ENCODE data around the gene PCP2.

Gene PCP2

GRCh38 chr19:7623725-7624603 is 9.6 kb downstream of the PCP2 start:
- Histone ChIP-seq H3K4me3 (ENCODE audit: low read depth, low read length) (no peak overlapping the region), H3K36me3 (peaks cover 60% of the 10 kb centered on the region), H3K27me3 (no peaks in the 10 kb centered on the region), H3K9me3 (no peaks in the 10 kb centered on the region), H3K4me1 (peaks cover 16% of the 10 kb centered on the region)
- DNase-seq, result no peak
- no peak for TF ChIP-seq CTCF (IDR thresholded peaks at IDR 0.05; ENCODE audit: low read depth, low read length)

GRCh38 chr19:7622933-7623685 is 10.4 kb downstream of the PCP2 start:
- no peak for DNase-seq
- Histone ChIP-seq H3K27me3 (no peaks in the 10 kb centered on the region), H3K4me3 (ENCODE audit: low read depth, low read length) (no peak overlapping the region), H3K4me1 (peaks cover 19% of the 10 kb centered on the region), H3K36me3 (peaks cover 60% of the 10 kb centered on the region), H3K9me3 (no peaks in the 10 kb centered on the region)
- TF ChIP-seq CTCF (IDR thresholded peaks at IDR 0.05; ENCODE audit: low read depth, low read length), result no peak

- no peaks in the 10 kb centered on the region for H3K9me3 ChIP-seq
- no peak for TF ChIP-seq CTCF (IDR thresholded peaks at IDR 0.05; ENCODE audit: low read depth, low read length)
- peaks cover 60% of the 10 kb centered on the region for H3K36me3 ChIP-seq
- peaks cover 30% of the 10 kb centered on the region for H3K4me1 ChIP-seq
- H3K27me3 ChIP-seq, result no peaks in the 10 kb centered on the region
- H3K4me3 ChIP-seq (ENCODE audit: low read depth, low read length), result no peak overlapping the region
- DNase-seq, result no peak
Observed at GRCh38 chr19:7620442-7621412, 12.8 kb downstream of the PCP2 start.

GRCh38 chr19:7619671-7620441 is 13.7 kb downstream of the PCP2 start:
- Histone ChIP-seq H3K27me3 (no peaks in the 10 kb centered on the region), H3K36me3 (peaks cover 57% of the 10 kb centered on the region), H3K4me3 (ENCODE audit: low read depth, low read length) (peak overlapping the region; percentile 19), H3K4me1 (peaks cover 30% of the 10 kb centered on the region), H3K9me3 (no peaks in the 10 kb centered on the region)
- peak; percentile 59 for DNase-seq
- TF ChIP-seq CTCF (IDR thresholded peaks at IDR 0.05; ENCODE audit: low read depth, low read length), result no peak

GRCh38 chr19:7618771-7619510 is 14.6 kb downstream of the PCP2 start:
- DNase-seq, result peak; percentile 92
- H3K4me1 ChIP-seq, result peaks cover 30% of the 10 kb centered on the region
- H3K4me3 ChIP-seq (ENCODE audit: low read depth, low read length), result peak overlapping the region; percentile 21
- peaks cover 54% of the 10 kb centered on the region for H3K36me3 ChIP-seq
- H3K27me3 ChIP-seq, result no peaks in the 10 kb centered on the region
- TF ChIP-seq CTCF (IDR thresholded peaks at IDR 0.05; ENCODE audit: low read depth, low read length), result no peak
- no peaks in the 10 kb centered on the region for H3K9me3 ChIP-seq

All from BE2C (cell line).